Measurements from ENCODE around the gene TMIE.

TMIE gene

GRCh38 chr3:46711305-46711704, 10.1 kb downstream of the TMIE start:
- Histone ChIP-seq H3K27ac (ENCODE audit: low read depth, low read length) (no peak overlapping the region), H3K36me3 (ENCODE audit: control insufficient read depth, insufficient read depth, low read length) (no peaks in the 10 kb centered on the region), H3K4me1 (ENCODE audit: control insufficient read depth, insufficient read depth, low read length) (peaks cover 9% of the 10 kb centered on the region; the same call in 1 of the 2 replicates), H3K27me3 (ENCODE audit: control insufficient read depth, insufficient read depth, low read length) (no peaks in the 10 kb centered on the region), H3K9me3 (ENCODE audit: control insufficient read depth, insufficient read depth, low read depth, low read length) (no peaks in the 10 kb centered on the region), H3K4me3 (ENCODE audit: low read depth, low read length) (no peak overlapping the region), H3K9ac (ENCODE audit: low read length) (no peak overlapping the region)

DNA sequence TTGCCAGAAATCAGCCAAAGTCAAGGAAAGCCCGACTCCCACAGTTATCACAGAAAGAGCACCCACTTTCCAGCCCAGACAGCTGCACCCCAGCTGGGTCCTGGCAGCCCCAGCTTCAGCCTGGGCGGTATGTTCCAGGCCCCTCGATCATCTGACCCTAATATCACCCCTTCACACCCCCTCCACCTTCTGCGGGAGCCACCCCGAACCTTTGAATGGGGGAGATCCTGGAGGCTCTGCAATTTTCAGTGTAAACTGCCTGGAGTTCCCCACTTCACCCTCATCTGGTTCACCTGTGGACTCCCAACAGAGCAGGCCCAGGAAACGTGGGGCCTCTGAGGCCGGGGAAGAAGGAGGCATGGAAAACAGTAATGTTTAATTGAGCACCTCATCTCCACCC, 10.6 kb downstream of the TMIE start:
- H3K27me3 ChIP-seq (ENCODE audit: control insufficient read depth, insufficient read depth, low read length), result no peaks in the 10 kb centered on the region
- no peak overlapping the region for H3K4me3 ChIP-seq (ENCODE audit: low read depth, low read length)
- peaks cover 4% of the 10 kb centered on the region; the same call in 1 of the 2 replicates for H3K4me1 ChIP-seq (ENCODE audit: control insufficient read depth, insufficient read depth, low read length)
- H3K27ac ChIP-seq (ENCODE audit: low read depth, low read length), result no peak overlapping the region
- no peaks in the 10 kb centered on the region for H3K9me3 ChIP-seq (ENCODE audit: control insufficient read depth, insufficient read depth, low read depth, low read length)
- H3K9ac ChIP-seq (ENCODE audit: low read length), result no peak overlapping the region
- H3K36me3 ChIP-seq (ENCODE audit: control insufficient read depth, insufficient read depth, low read length), result no peaks in the 10 kb centered on the region

- H3K27ac ChIP-seq (ENCODE audit: low read depth, low read length), result no peak overlapping the region
- no peaks in the 10 kb centered on the region for H3K27me3 ChIP-seq (ENCODE audit: control insufficient read depth, insufficient read depth, low read length)
- no peak overlapping the region for H3K4me3 ChIP-seq (ENCODE audit: low read depth, low read length)
- no peak overlapping the region for H3K9ac ChIP-seq (ENCODE audit: low read length)
- H3K9me3 ChIP-seq (ENCODE audit: control insufficient read depth, insufficient read depth, low read depth, low read length), result no peaks in the 10 kb centered on the region
- no peaks in the 10 kb centered on the region for H3K4me1 ChIP-seq (ENCODE audit: control insufficient read depth, insufficient read depth, low read length)
- H3K36me3 ChIP-seq (ENCODE audit: control insufficient read depth, insufficient read depth, low read length), result no peaks in the 10 kb centered on the region
Measured at GRCh38 chr3:46712191-46713049, 11.2 kb downstream of the TMIE start.

- H3K4me3 ChIP-seq (ENCODE audit: low read depth, low read length), result no peak overlapping the region
- no peaks in the 10 kb centered on the region for H3K36me3 ChIP-seq (ENCODE audit: control insufficient read depth, insufficient read depth, low read length)
- no peaks in the 10 kb centered on the region for H3K27me3 ChIP-seq (ENCODE audit: control insufficient read depth, insufficient read depth, low read length)
- H3K9me3 ChIP-seq (ENCODE audit: control insufficient read depth, insufficient read depth, low read depth, low read length), result no peaks in the 10 kb centered on the region
- H3K27ac ChIP-seq (ENCODE audit: low read depth, low read length), result no peak overlapping the region
- no peaks in the 10 kb centered on the region for H3K4me1 ChIP-seq (ENCODE audit: control insufficient read depth, insufficient read depth, low read length)
- H3K9ac ChIP-seq (ENCODE audit: low read length), result no peak overlapping the region
Measured at GRCh38 chr3:46713050-46713897, 12.1 kb downstream of the TMIE start.

DNA sequence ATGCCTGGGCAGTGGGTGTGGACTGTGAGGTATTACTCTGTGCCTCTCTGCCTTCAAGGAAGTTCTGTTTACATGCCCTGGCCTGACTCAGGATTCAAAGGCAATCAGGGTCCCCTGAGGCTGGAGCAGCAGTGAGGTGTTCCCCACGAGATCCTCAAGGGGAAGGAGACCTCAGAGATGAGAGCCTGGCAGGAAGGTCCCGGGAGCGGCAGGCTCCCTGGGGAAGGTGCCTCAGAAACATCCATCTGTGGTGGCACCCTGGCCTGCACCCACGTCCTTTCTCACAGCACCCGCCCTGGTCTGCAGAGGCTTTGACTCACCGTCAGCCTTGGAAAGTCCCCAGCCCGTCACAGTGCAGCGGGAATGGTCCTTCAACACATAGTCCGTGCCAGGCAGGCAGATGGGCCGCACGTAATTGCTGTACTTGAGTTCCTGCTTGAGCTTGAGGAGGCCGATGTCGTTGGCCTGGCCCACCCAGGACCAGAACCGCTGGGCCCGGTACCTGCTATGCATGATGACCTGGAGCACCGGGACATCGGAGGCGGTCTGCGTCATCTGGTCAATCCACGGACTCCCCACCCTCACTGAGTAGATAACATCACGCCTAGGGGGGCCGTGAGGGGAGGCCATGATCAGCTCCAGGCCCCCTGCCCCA, 12.8 kb downstream of the TMIE start:
- H3K27ac ChIP-seq (ENCODE audit: low read depth, low read length), result no peak overlapping the region
- no peaks in the 10 kb centered on the region for H3K36me3 ChIP-seq (ENCODE audit: control insufficient read depth, insufficient read depth, low read length)
- no peaks in the 10 kb centered on the region for H3K9me3 ChIP-seq (ENCODE audit: control insufficient read depth, insufficient read depth, low read depth, low read length)
- no peak overlapping the region for H3K4me3 ChIP-seq (ENCODE audit: low read depth, low read length)
- no peaks in the 10 kb centered on the region for H3K27me3 ChIP-seq (ENCODE audit: control insufficient read depth, insufficient read depth, low read length)
- no peaks in the 10 kb centered on the region for H3K4me1 ChIP-seq (ENCODE audit: control insufficient read depth, insufficient read depth, low read length)
- H3K9ac ChIP-seq (ENCODE audit: low read length), result no peak overlapping the region

GRCh38 chr3:46714728-46715506, 13.7 kb downstream of the TMIE start:
- no peaks in the 10 kb centered on the region for H3K4me1 ChIP-seq (ENCODE audit: control insufficient read depth, insufficient read depth, low read length)
- no peak overlapping the region for H3K4me3 ChIP-seq (ENCODE audit: low read depth, low read length)
- no peaks in the 10 kb centered on the region for H3K9me3 ChIP-seq (ENCODE audit: control insufficient read depth, insufficient read depth, low read depth, low read length)

GRCh38 chr3:46715507-46716175, 14.4 kb downstream of the TMIE start:
- Histone ChIP-seq H3K27ac (ENCODE audit: low read depth, low read length) (no peak overlapping the region), H3K4me3 (ENCODE audit: low read depth, low read length) (no peak overlapping the region), H3K4me1 (ENCODE audit: control insufficient read depth, insufficient read depth, low read length) (no peaks in the 10 kb centered on the region), H3K9me3 (ENCODE audit: control insufficient read depth, insufficient read depth, low read depth, low read length) (no peaks in the 10 kb centered on the region), H3K9ac (ENCODE audit: low read length) (no peak overlapping the region), H3K36me3 (ENCODE audit: control insufficient read depth, insufficient read depth, low read length) (no peaks in the 10 kb centered on the region), H3K27me3 (ENCODE audit: control insufficient read depth, insufficient read depth, low read length) (no peaks in the 10 kb centered on the region)

More at GRCh38 chr3:46714728-46715506, 13.7 kb downstream of the TMIE start:
- Histone ChIP-seq H3K36me3 (ENCODE audit: control insufficient read depth, insufficient read depth, low read length) (no peaks in the 10 kb centered on the region), H3K27me3 (ENCODE audit: control insufficient read depth, insufficient read depth, low read length) (no peaks in the 10 kb centered on the region), H3K27ac (ENCODE audit: low read depth, low read length) (no peak overlapping the region), H3K9ac (ENCODE audit: low read length) (no peak overlapping the region)

GRCh38 chr3:46716461-46717441, 15.6 kb downstream of the TMIE start:
- Histone ChIP-seq H3K4me1 (ENCODE audit: control insufficient read depth, insufficient read depth, low read length) (no peaks in the 10 kb centered on the region), H3K27ac (ENCODE audit: low read depth, low read length) (no peak overlapping the region), H3K9me3 (ENCODE audit: control insufficient read depth, insufficient read depth, low read depth, low read length) (peaks cover 4% of the 10 kb centered on the region; the same call in 1 of the 2 replicates), H3K9ac (ENCODE audit: low read length) (no peak overlapping the region), H3K36me3 (ENCODE audit: control insufficient read depth, insufficient read depth, low read length) (no peaks in the 10 kb centered on the region), H3K27me3 (ENCODE audit: control insufficient read depth, insufficient read depth, low read length) (no peaks in the 10 kb centered on the region), H3K4me3 (ENCODE audit: low read depth, low read length) (no peak overlapping the region)

- H3K36me3 ChIP-seq (ENCODE audit: control insufficient read depth, insufficient read depth, low read length), result no peaks in the 10 kb centered on the region
- H3K4me3 ChIP-seq (ENCODE audit: low read depth, low read length), result no peak within 1 kb of the TSS
- no peaks in the 10 kb centered on the region for H3K4me1 ChIP-seq (ENCODE audit: control insufficient read depth, insufficient read depth, low read length)
- H3K9ac ChIP-seq (ENCODE audit: low read length), result no peak within 1 kb of the TSS
- H3K27me3 ChIP-seq (ENCODE audit: control insufficient read depth, insufficient read depth, low read length), result no peaks in the 10 kb centered on the region
- H3K27ac ChIP-seq (ENCODE audit: low read depth, low read length), result no peak within 1 kb of the TSS
- H3K9me3 ChIP-seq (ENCODE audit: control insufficient read depth, insufficient read depth, low read depth, low read length), result peaks cover 4% of the 10 kb centered on the region; the same call in 1 of the 2 replicates
Measured at GRCh38 chr3:46717447-46718231, 16.4 kb downstream of the TMIE start, which contains the start of gene PRSS50. Gene PRSS50 (minus strand): TSS chr3:46717869. CDS start chr3:46717824, 45 bp downstream.

All from HUES6 (cell line).